GM12801 (cell line): ENCODE data around the gene PRKCE.

Experiments used
- TF ChIP-seq, protein P1 (sequence below): IDR thresholded peaks from one replicate; pipeline ENCODE4 v1.5.1; 2011; ENCODE audit warnings: control low read depth; ENCODE audit not compliant: insufficient read length; ENCODE audit errors: extremely low read depth

The PRKCE gene

DNA sequence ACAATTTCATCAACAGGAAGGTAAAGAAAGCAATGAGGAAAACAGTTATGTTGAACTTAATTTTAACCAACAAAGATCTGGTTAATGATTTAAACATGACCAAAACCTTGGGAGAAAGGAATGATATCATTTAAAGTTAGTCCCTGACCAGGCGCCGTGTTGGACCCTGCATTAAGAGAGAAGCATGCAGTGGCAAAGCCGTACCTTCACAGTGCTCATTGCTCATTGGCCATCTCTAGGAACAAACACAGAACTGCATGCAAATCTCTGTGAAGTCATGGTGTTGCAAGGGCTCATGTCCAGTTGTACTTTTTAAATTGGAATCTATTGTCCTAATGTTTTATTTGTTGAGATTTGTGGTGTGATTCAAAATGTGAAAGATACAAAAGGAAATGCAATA, 28.4 kb upstream of the PRKCE start:
- TF ChIP-seq, protein P1, sequence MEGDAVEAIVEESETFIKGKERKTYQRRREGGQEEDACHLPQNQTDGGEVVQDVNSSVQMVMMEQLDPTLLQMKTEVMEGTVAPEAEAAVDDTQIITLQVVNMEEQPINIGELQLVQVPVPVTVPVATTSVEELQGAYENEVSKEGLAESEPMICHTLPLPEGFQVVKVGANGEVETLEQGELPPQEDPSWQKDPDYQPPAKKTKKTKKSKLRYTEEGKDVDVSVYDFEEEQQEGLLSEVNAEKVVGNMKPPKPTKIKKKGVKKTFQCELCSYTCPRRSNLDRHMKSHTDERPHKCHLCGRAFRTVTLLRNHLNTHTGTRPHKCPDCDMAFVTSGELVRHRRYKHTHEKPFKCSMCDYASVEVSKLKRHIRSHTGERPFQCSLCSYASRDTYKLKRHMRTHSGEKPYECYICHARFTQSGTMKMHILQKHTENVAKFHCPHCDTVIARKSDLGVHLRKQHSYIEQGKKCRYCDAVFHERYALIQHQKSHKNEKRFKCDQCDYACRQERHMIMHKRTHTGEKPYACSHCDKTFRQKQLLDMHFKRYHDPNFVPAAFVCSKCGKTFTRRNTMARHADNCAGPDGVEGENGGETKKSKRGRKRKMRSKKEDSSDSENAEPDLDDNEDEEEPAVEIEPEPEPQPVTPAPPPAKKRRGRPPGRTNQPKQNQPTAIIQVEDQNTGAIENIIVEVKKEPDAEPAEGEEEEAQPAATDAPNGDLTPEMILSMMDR = no peak

DNA sequence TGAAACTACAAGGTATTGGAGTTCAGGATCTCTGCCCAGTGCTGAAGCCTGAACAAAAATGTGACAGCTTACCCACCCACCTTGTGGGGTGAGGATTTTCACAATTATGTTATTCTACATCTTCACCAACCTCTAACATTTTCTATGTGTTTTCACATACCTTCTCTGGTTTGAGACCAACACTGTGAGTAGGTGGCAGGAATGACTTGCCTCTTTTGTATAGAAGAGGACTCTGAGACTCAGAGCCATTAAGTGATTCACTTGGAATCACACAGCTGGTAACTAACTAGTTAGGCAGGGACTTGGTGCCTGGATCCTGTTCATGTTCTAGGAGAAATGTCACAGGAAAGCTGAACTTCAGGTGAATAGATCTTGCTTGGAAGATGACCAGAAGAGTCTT, 25.7 kb upstream of the PRKCE start:
- TF ChIP-seq, protein P1 = no peak

DNA sequence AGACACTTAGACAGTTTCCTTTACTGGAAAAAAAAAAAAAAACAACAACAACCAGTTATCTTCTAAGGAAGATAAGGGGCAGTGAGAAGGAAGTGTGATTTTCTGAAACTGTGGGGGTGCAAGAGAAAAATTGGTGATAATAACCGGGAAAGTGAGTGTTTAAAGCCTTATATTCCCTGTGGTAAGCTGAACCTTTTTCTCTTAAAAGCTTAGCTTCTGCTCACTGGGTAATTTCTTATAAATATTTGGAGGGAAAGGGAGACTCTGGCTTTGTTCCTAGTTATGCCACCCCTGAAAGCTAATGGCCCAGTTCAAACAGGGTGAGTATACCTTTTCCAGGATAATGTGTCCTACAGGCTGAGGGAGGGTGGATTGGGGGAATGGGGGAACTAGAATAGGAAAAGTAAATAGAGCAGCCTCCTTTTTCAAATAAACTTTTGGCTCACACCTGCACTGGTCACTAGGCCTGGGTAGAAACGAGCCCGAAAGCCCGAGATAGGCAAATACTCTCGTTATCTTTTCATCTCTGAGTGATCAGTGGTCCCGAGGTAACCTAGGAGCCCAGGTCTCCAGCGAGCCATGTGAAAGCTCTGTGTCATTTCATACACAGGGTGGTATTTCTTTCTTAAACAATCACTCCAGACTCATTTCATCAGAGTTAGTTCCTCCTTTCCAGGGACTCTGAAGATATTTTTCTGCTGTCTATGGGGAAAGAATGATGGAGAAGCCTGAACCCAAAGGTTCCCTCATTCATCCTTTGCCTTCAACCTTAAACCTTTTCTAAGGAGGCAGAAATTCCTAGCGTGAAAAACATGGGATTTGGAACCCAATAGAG, 24.9 kb upstream of the PRKCE start:
- TF ChIP-seq, protein P1 = no peak

DNA sequence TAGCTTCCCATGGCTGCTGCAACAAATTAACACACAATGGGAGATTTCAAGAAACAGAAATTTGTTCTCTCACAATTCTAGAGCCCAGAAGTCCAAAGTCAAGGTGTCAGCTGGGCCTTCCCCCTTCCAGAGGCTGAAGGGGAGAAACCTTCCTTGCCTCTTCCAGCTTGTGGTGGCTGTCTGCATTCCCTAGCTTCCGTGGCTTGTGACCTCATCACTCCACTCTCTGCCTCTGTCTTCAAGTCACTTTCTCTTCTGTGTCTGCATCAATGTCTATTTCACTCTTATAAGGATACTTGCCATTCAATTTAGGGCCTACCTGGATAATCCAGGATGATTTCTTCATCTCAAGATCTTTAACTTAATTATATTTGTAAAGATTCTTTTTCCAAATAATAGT, 23.6 kb upstream of the PRKCE start:
- TF ChIP-seq, protein P1 = no peak

DNA sequence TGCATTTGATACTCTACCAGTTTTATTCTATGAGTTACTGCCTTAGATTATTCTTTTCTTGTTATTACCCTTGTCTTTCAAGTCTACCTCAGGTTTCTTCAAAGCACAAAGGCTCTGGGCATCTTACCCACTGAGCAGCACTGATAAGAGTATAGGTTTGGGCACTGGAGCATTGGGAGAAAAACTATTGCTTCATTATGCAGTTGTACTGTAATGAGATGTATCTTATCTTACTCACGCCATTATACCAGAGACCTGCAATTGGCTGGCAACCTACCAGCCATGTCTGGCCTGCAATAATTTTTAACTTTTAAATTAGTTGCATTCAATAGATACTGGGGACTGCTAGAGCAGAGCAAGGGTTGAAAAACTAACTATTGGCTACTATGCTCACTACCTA, 21.5 kb upstream of the PRKCE start:
- TF ChIP-seq, protein P1 = no peak

DNA sequence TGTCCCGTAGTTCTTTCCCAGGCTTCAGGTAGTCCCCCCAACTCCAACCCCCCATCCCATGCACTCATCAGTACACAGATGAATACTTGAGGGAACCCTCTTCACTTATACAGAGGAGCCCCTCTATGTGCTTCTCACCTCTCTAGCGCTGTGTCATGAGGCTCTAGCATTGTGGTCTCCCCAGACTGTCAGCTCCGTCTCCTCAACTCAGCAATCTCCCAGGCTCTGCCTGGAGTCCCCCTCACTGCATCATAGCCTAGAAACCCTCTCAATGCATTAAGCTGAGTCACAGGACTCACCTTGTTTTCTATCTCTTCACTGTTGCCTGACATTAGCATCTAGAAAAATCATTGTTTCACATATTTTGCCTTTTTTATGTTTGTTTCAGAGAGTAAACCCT, 20.2 kb upstream of the PRKCE start:
- TF ChIP-seq, protein P1 = no peak

DNA sequence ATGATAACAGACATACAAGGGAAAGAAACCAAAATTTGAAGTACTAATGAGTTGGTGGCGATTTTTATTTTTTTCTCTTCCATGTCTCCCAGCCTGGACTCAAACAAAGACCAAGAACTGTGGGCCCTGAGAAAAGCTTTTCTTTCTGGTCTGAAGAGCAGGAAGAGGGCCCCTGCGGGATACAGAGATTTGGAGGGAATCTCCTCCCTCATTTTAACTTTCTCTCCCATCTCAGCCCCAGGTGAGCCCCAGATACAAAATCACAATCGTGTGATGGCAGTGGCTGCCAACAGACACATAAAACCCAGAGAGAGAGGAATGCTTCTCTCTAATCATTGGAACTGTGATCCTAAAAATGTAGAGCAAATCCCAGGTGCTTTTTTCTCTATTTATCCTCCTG, 19.5 kb upstream of the PRKCE start:
- TF ChIP-seq, protein P1 = no peak

DNA sequence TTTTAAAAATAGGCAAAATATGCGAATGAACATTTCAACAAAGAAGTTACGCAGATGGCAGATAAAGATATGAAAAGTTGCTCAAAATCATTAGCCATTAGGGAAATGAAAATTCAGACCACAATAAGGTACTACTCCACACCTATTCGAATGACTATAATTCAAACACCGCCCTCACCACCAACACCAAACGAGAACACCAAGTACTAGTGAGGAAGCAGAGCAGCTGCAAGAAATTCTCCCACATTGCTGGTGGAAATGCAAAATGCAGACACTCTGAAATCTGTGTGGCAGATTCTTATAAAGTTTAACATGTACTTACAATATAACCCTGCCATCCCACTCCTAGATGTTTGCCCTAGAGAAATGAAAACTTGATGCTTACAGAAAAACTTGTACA, 17.3 kb upstream of the PRKCE start:
- TF ChIP-seq, protein P1 = no peak
